ENCODE results near the gene TMEM51.

TMEM51 gene

DNA sequence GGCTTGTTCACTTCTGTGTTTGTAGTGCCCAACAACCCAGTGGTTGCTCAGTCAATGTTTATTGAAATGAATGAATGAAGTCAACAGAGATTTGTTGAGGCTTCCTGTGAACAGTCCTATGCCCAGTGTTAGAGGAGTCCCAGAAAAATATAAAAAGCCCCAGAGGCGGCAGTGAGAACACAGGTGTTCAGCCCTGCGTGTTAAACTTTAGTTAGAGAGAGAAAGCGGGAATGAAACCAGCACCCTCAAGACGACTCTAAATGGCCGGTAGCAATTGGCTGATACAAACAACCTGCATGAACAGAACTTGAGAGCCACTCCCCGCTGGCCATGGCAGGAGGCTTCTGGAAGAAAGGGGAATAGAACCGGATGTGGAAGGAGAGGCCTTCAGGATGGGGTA lies 22.6 kb downstream of the TMEM51 start:
- TF ChIP-seq, protein P1, sequence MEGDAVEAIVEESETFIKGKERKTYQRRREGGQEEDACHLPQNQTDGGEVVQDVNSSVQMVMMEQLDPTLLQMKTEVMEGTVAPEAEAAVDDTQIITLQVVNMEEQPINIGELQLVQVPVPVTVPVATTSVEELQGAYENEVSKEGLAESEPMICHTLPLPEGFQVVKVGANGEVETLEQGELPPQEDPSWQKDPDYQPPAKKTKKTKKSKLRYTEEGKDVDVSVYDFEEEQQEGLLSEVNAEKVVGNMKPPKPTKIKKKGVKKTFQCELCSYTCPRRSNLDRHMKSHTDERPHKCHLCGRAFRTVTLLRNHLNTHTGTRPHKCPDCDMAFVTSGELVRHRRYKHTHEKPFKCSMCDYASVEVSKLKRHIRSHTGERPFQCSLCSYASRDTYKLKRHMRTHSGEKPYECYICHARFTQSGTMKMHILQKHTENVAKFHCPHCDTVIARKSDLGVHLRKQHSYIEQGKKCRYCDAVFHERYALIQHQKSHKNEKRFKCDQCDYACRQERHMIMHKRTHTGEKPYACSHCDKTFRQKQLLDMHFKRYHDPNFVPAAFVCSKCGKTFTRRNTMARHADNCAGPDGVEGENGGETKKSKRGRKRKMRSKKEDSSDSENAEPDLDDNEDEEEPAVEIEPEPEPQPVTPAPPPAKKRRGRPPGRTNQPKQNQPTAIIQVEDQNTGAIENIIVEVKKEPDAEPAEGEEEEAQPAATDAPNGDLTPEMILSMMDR (IDR thresholded peaks at IDR 0.05; ENCODE audit: low read depth, low read length, missing control alignments) = no peak
- no peak for DNase-seq (ENCODE audit: low read depth)
- H3K4me3 ChIP-seq (ENCODE audit: low read depth, low read length) = no peak overlapping the region

DNA sequence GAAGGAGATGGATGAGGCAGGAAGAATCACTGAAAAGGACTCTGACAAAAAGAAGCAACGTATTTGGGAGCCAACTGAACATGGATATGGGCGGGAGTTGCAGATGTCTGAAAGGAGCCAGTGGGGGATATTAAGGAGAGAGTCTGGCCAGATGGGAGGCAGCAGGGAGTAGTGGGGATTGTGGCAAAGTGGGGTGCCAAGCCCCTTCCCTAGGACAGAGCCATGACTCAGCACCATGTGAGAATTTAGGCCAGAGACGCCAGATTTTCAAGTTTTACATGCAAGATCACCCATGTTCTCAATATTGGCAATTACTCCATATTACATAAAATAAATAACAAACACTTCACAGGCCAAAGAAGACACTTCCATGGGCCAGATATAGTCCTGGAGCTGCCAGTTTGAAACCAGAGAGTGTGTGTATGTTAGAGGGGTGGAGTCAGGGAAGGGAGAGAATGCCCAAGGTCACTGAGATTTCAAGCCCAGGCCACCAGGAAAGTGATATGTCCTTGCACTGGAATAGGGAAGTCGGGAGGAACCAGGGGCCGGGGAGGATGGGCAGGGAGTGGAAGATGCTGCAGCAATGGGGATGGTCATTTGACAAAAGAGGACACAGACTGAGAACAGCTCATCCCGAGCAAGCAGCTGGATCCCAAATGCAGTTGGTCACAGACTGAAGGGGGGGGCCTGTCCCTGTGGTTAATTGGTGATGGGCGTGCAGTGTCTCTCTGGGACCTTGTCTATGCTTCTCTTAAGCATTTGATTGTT lies 23.5 kb downstream of the TMEM51 start:
- no peak overlapping the region for H3K4me3 ChIP-seq (ENCODE audit: low read depth, low read length)
- TF ChIP-seq, protein P1 (IDR thresholded peaks at IDR 0.05; ENCODE audit: low read depth, low read length, missing control alignments) = no peak
- no peak for DNase-seq (ENCODE audit: low read depth)

DNA sequence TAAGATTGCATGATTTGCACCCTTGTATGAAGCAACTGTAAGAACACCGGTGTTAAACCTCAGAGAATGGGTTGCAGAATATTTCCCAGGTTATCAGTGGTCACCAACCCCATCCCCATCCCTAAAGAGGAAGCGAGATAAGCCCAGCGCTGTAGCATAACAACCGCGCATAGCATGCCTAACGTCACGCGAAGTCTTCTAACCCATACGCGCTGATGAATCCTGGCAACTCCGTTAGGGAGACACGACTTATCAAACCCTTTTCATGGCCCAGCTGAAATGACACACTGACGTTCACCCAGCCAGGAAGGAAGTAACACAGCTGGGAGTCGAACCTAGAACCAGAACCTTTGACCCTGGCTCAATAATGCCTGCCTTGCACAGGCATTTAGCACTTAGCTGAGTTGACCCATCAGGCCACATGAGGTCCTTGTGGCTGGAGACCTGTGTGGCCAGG lies 24.2 kb downstream of the TMEM51 start:
- TF ChIP-seq, protein P1 (IDR thresholded peaks at IDR 0.05; ENCODE audit: low read depth, low read length, missing control alignments) = no peak
- DNase-seq (ENCODE audit: low read depth) = no peak
- H3K4me3 ChIP-seq (ENCODE audit: low read depth, low read length) = no peak overlapping the region

DNA sequence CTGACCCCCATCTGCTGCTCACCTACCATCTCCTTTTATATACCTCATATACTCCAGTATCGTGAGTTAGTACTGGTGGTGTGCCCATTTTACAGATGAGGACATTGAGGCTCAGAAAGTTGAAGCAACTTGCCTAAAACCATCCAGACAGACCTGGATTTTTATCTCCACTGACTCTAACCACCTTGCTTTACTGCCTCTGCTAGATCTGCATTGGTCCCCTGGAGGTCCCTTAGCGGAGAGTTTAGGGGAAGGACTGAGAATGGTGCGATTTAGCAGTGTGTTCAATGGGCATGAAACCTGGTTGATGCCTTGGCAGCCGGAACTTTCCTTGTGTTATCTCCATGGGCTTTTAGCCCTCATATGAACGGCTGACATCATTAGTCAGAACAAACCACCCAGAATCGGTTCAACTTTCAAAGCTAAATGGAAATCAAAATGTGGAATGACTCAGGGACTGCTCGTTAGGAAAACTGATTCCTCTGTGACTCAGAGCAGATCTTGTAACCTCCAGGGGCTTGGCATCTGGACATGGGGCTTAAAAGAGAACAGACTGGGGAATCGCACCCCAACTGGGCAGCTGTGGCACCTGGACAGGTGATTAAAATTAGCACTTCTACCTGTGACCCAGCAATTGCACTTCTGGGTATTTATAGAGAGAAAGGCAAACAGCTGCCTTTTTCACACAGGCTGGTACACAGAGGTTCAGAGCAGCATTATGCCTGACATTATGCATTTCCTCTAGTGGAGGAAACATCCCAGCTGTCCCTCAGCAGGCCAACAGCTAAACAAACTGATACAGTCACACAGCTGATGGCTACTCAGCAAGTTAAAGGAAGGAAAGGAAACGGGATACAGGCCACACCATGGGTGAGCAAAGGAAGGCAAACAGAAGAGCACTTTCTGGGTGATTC lies 25.3 kb downstream of the TMEM51 start:
- no peak for DNase-seq (ENCODE audit: low read depth)
- TF ChIP-seq, protein P1 (IDR thresholded peaks at IDR 0.05; ENCODE audit: low read depth, low read length, missing control alignments) = no peak
- H3K4me3 ChIP-seq (ENCODE audit: low read depth, low read length) = no peak overlapping the region

DNA sequence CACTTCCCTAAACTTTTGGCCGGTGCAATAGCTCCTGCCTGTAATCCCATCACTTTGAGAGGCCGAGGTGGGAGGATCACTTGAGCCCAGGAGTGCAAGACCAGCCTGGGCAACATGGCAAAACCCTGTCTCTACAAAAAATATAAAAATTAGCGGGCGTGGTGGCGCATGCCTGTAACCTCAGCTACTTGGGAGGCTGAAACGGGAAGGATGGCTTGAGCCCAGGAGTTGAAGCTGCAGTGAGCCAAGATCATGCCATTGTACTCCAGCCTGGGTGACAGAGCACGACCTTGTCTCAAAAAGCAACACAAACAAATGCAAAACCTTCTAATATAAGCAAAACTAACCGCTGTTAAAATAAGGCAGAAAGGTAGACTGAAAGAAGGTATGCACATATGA lies 25.9 kb downstream of the TMEM51 start:
- TF ChIP-seq, protein P1 (IDR thresholded peaks at IDR 0.05; ENCODE audit: low read depth, low read length, missing control alignments) = no peak
- H3K4me3 ChIP-seq (ENCODE audit: low read depth, low read length) = no peak overlapping the region
- DNase-seq (ENCODE audit: low read depth) = no peak

DNA sequence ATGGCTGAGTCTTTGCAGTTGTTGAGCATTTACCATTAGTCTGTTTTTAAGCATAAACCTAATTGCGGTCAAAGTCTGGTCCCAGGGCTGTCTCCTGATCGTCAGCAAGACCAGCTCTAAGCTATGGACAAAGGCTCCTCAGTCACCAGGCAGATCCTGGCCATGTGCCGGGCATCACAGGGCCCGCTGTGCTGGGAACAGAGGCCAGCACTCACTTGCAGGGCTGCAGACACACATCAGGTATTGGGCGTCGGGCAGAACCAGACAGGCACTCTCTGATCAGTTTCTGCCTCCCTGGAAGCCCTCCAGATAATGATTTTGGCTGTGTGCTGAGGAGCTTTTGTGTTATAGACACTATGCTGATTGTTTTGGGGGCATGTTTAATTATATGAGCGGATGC lies 26.6 kb downstream of the TMEM51 start:
- TF ChIP-seq, protein P1 (IDR thresholded peaks at IDR 0.05; ENCODE audit: low read depth, low read length, missing control alignments) = no peak
- H3K4me3 ChIP-seq (ENCODE audit: low read depth, low read length) = no peak overlapping the region
- no peak for DNase-seq (ENCODE audit: low read depth)

Data from GM12864 (cell line).